GM12875 (cell line): ENCODE data around the gene AADAC.

Experiments used
- H3K4me3 ChIP-seq: one replicate; pipeline ENCODE4 v1.5.1; 2011; ENCODE audit warnings: low read depth, low read length, control low read depth
- CTCF ChIP-seq: IDR thresholded peaks from 2 replicates; pipeline ENCODE4 v1.5.1; 2011; ENCODE audit warnings: low read depth, mild to moderate bottlenecking, control low read depth, inconsistent platforms, low read length, moderate library complexity, borderline replicate concordance; ENCODE audit not compliant: insufficient read depth

The AADAC gene

GRCh38 chr3:151814588-151814987 is 672 bp downstream of the AADAC start:
- no peak overlapping the region for H3K4me3 ChIP-seq
- TF ChIP-seq CTCF, result no peak

GRCh38 chr3:151816091-151816604 is 2.2 kb downstream of the AADAC start:
- no peak overlapping the region for H3K4me3 ChIP-seq
- no peak for TF ChIP-seq CTCF

- no peak for TF ChIP-seq CTCF
Observed at GRCh38 chr3:151817473-151817872, 3.6 kb downstream of the AADAC start.

GRCh38 chr3:151818361-151818760 is 4.4 kb downstream of the AADAC start:
- H3K4me3 ChIP-seq, result no peak overlapping the region
- no peak for TF ChIP-seq CTCF

More at GRCh38 chr3:151817473-151817872, 3.6 kb downstream of the AADAC start:
- H3K4me3 ChIP-seq, result no peak overlapping the region

GRCh38 chr3:151819910-151820309 is 6.0 kb downstream of the AADAC start:
- no peak overlapping the region for H3K4me3 ChIP-seq
- no peak for TF ChIP-seq CTCF

GRCh38 chr3:151827816-151828215 is 13.9 kb downstream of the AADAC start:
- no peak for TF ChIP-seq CTCF
- H3K4me3 ChIP-seq, result no peak overlapping the region

- TF ChIP-seq CTCF, result no peak
- H3K4me3 ChIP-seq, result no peak overlapping the region
Observed at GRCh38 chr3:151835751-151836525, 22.0 kb downstream of the AADAC start.
